Forelimb muscle (tissue), 1 donor: ENCODE data around the gene CALCOCO1. TPM values are rescaled to one million over a fixed set of nuclear protein-coding genes. Genes with fewer than 3 reads are reported as not detected.

Experiments
- DNase-seq: peaks from one replicate; pipeline ENCODE4 v3.0.0-alpha.2; 2013; ENCODE audit warnings: low read depth
- polyA plus RNA-seq: library from polyadenylated mRNA; unstranded; fragments of 120-200 nt; gene quantifications from one replicate; pipeline ENCODE4 v1.2.1, GENCODE V29; 2013; ENCODE audit not compliant: insufficient read length

The CALCOCO1 gene
- polyA plus RNA-seq, 1 donor: 80.8 TPM

- DNase-seq: no peak
Measured at GRCh38 chr12:53660041-53660440, 67.2 kb downstream of the CALCOCO1 start.

- DNase-seq: no peak
Measured at GRCh38 chr12:53659571-53659981, 67.7 kb downstream of the CALCOCO1 start.

GRCh38 chr12:53659011-53659551, 68.2 kb downstream of the CALCOCO1 start:
- DNase-seq: no peak

Other genes with a start within 250 kb of the CALCOCO1 start
- gene MAP3K12, start 228.0 kb downstream of the CALCOCO1 start, polyA plus RNA-seq: 14.3 TPM
- 20.9 TPM for gene TARBP2, start 226.2 kb downstream of the CALCOCO1 start, polyA plus RNA-seq
- not detected for gene NPFF, start 220.0 kb downstream of the CALCOCO1 start, polyA plus RNA-seq
- 49.7 TPM for gene ATF7, start 101.1 kb downstream of the CALCOCO1 start, polyA plus RNA-seq
- gene ATP5MC2, start 51.4 kb downstream of the CALCOCO1 start, polyA plus RNA-seq: 857 TPM
- not detected for gene CISTR, start 24.5 kb upstream of the CALCOCO1 start, polyA plus RNA-seq
- gene HOXC13, start 211.4 kb upstream of the CALCOCO1 start, polyA plus RNA-seq: not detected
- gene HOXC12, start 227.5 kb upstream of the CALCOCO1 start, polyA plus RNA-seq: not detected
- not detected for gene HOXC11, start 245.7 kb upstream of the CALCOCO1 start, polyA plus RNA-seq
- gene HOTAIR, start 247.5 kb upstream of the CALCOCO1 start, polyA plus RNA-seq: not detected